Thoracic aorta (tissue), 2 donors: ENCODE data around the gene LOXL4. TPM values are rescaled to one million over a fixed set of nuclear protein-coding genes. Genes with fewer than 3 reads are reported as not detected.

Source experiments
- ATAC-seq: fragments of 150-250 bp; one replicate; pipeline ENCODE4 v1.8.0; 2017; ENCODE audit warnings: low read depth; ENCODE audit not compliant: insufficient number of reproducible peaks, low FRiP score
- DNase-seq: peaks from one replicate; pipeline ENCODE4 v3.0.0-alpha.2; 2020; ENCODE audit warnings: low spot score
- H3K27ac ChIP-seq, 2 donors: fragments of 200-600 bp; sonication (generic); 1 replicate in 1 of 2; 2 replicates in 1 of 2; pipeline ENCODE4 v1.5.1; 2016; ENCODE audit warnings: mild to moderate bottlenecking in 2 of 2, moderate library complexity in 2 of 2
- H3K27me3 ChIP-seq: fragments of 200-600 bp; sonication (generic); replicated peaks from 2 replicates; pipeline ENCODE4 v1.6.0; 2016; ENCODE audit warnings: mild to moderate bottlenecking; ENCODE audit not compliant: insufficient read depth
- H3K36me3 ChIP-seq: fragments of 200-600 bp; sonication (generic); one replicate; pipeline ENCODE4 v1.5.1; 2016
- H3K4me1 ChIP-seq, 2 donors: fragments of 200-600 bp; sonication (generic); 1 replicate in 1 of 2; 2 replicates in 1 of 2; pipeline versions ENCODE4 v1.5.1 to v1.6.0; 2016; ENCODE audit warnings: low read depth in 2 of 2, mild to moderate bottlenecking in 1 of 2; ENCODE audit not compliant: control insufficient read depth in 1 of 2
- H3K4me3 ChIP-seq: fragments of 200-600 bp; sonication (generic); 2 replicates; pipeline ENCODE4 v1.5.1; 2016; ENCODE audit warnings: mild to moderate bottlenecking
- H3K9me3 ChIP-seq: fragments of 200-600 bp; sonication (generic); 2 replicates; pipeline ENCODE4 v1.5.1; 2016
- CTCF ChIP-seq: fragments of 200-600 bp; sonication (generic); IDR thresholded peaks from one replicate; pipeline ENCODE4 v1.5.1; 2019; ENCODE audit warnings: antibody characterized with exemption
- total RNA-seq, 2 donors: library from RNA; depleted of rRNA; stranded (reverse); fragments of >200 nt; gene quantifications; one replicate each; pipeline versions ENCODE4 v1.1.0 to v1.2.3, GENCODE V29; 2016

LOXL4 gene
- total RNA-seq, result 10 to 100 TPM; 15.4 to 24.5 TPM

GRCh38 chr10:98267894-98268693 is at the start of gene LOXL4:
Gene LOXL4, minus strand, starts transcription at chr10:98268194. Its CDS starts 5,175 bp downstream, at chr10:98263019.
- Histone ChIP-seq H3K27me3 (no peaks in the 10 kb centered on the region), H3K4me3 (peak within 1 kb of the TSS; percentile 76), H3K27ac (peak within 1 kb of the TSS; percentile 97 to 98), H3K4me1 (peaks cover 14 to 53% of the 10 kb centered on the region in 2 donors), H3K36me3 (no peaks in the 10 kb centered on the region), H3K9me3 (no peaks in the 10 kb centered on the region)
- no peak for TF ChIP-seq CTCF
- ATAC-seq, result peak; percentile 16
- no peak for DNase-seq

- ATAC-seq (no peak), DNase-seq (no peak)
- Histone ChIP-seq H3K27ac (no peak overlapping the region), H3K4me3 (no peak overlapping the region), H3K27me3 (no peaks in the 10 kb centered on the region), H3K4me1 (peaks cover 10 to 11% of the 10 kb centered on the region in 2 donors), H3K9me3 (no peaks in the 10 kb centered on the region), H3K36me3 (no peaks in the 10 kb centered on the region)
- TF ChIP-seq CTCF, result no peak
Observed at GRCh38 chr10:98316661-98317060, 48.7 kb upstream of the LOXL4 start.

GRCh38 chr10:98316170-98316569 is 48.2 kb upstream of the LOXL4 start:
- Histone ChIP-seq H3K9me3 (no peaks in the 10 kb centered on the region), H3K36me3 (no peaks in the 10 kb centered on the region), H3K4me3 (no peak overlapping the region), H3K4me1 (peaks cover 10 to 11% of the 10 kb centered on the region in 2 donors), H3K27ac (no peak overlapping the region), H3K27me3 (no peaks in the 10 kb centered on the region)
- ATAC-seq (no peak), DNase-seq (no peak)
- no peak for TF ChIP-seq CTCF

GRCh38 chr10:98314532-98315284 is 46.7 kb upstream of the LOXL4 start:
- Histone ChIP-seq H3K36me3 (no peaks in the 10 kb centered on the region), H3K27ac (peak overlapping the region in 1 of 2 donors; percentile 54), H3K4me1 (peaks cover 10 to 13% of the 10 kb centered on the region in 2 donors), H3K4me3 (no peak overlapping the region), H3K27me3 (no peaks in the 10 kb centered on the region), H3K9me3 (no peaks in the 10 kb centered on the region)
- DNase-seq (no peak), ATAC-seq (no peak)
- TF ChIP-seq CTCF, result no peak

GRCh38 chr10:98313598-98313997 is 45.6 kb upstream of the LOXL4 start:
- Histone ChIP-seq H3K4me3 (no peak overlapping the region), H3K36me3 (no peaks in the 10 kb centered on the region), H3K27me3 (no peaks in the 10 kb centered on the region), H3K4me1 (peaks cover 10 to 21% of the 10 kb centered on the region in 2 donors), H3K27ac (no peak overlapping the region), H3K9me3 (no peaks in the 10 kb centered on the region)
- DNase-seq (no peak), ATAC-seq (no peak)
- TF ChIP-seq CTCF, result no peak
